SIG-M5 treated with dmso at 0.1 percent for 504 hours (cell line): Measurements from ENCODE around the gene NEUROG3.
"Not testable (repeated sequence)": the region's sequence is repeated elsewhere in the genome, so short reads cannot be mapped to it uniquely, and the experiment has no call there.

Experiments
- DNase-seq: peaks from one replicate; lab custom pipeline; 2025; ENCODE audit not compliant: unreplicated experiment; lab: John Stamatoyannopoulos, UW

The NEUROG3 gene

GRCh38 chr10:69572159-69573055, 815 bp downstream of the NEUROG3 start:
- no peak for DNase-seq

DNA sequence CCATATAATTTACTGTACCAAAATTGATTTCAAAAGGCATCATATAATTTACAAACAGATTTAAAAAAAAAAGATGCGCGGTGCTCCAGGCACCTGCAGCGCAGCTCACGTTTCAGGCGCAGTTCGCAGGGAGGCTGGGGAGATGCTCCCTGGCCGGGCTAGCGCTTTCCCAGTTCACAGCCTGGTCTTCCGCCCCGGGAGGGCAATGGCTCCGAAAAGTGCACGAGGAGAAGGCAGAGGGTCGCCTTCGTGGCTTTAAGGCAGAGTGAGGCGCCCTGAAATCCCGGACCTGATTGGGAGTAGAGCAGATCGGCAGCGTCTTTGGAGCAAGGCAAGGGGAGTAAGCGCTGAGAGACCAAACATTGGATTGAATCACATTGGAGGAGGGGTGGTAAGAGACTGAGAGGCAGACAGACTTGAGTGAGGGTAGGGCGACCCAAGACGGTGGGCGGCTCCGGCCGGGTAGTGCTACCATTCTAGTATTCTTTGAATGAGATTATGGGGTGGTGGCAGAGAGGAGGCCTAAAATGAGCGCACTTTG, 1.5 kb downstream of the NEUROG3 start:
- DNase-seq: no peak

- no peak for DNase-seq
Measured at GRCh38 chr10:69570050-69570816, 3.0 kb downstream of the NEUROG3 start.

DNA sequence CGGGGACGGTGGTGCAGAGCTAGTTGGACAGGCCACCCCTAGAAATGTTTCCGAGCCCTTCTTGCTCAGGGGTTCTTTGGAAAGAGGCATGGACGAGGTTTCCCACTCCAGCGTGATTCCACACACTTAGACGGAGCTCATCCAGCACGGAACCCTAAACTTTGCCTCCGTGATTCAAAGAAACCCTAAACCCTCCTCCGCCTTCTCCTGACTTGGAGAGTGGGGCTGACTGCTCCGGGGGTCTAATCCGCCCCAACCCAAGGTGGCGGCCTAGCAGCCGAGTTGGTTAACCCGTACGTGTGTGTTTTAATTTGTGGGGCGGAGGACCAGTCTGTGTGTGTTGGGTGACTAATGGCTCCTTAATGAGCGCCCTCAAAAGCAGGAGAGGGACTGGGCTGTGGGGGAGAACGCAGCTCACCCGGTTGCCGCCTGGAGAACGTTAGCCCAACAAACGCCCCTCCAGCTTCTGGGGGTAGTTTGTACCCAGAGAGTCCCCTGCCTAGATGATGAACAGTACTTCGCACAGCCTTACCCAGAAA, 3.8 kb downstream of the NEUROG3 start:
- no peak for DNase-seq

DNA sequence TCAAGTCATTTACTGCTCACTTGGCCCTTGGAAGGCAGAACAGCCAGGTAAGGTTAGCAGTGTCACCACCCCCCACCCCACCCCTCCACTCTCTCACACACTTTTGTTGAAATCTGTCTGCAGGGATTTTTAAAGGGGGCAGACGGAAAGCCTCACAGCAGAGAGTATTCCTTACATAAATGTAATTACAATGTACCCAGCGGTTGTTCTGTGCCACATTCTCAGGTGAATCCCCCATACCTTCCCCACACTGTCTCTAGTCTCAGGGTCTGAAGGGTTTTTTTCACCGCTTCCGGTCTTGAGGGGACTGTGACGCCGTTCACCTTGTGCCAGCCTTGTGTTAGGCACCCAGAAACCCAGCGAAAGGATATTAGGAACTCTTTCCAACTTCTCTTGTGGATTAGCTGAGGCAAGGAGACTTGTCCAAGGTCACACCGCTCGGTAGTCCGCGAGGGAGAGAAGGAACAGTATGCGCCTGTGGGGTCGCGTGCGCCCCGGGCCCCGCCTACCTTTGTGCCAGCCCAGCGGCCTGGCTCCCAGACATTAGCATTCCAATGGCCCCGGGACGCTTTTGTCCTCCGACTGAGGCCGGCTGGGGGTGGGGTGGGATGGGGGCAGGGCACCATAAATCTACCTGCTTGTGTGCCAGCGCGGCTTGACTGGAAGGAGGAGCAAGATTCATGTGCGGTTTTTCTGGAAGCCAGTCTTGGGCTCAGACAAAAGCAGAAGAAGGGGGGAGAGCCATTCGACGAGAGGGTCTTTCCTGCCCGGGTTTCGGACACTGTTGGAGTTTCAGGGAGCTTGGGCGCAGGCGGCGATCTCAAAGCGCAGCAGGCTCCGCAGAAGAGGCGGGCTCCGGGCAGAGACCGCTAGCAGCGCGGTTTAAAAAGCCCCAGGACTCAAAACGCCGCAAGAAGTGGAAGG, 4.5 kb downstream of the NEUROG3 start:
- no peak for DNase-seq

GRCh38 chr10:69567920-69568319, 5.3 kb downstream of the NEUROG3 start:
- DNase-seq: no peak

GRCh38 chr10:69562731-69563254, 10.4 kb downstream of the NEUROG3 start:
- DNase-seq: no peak

DNA sequence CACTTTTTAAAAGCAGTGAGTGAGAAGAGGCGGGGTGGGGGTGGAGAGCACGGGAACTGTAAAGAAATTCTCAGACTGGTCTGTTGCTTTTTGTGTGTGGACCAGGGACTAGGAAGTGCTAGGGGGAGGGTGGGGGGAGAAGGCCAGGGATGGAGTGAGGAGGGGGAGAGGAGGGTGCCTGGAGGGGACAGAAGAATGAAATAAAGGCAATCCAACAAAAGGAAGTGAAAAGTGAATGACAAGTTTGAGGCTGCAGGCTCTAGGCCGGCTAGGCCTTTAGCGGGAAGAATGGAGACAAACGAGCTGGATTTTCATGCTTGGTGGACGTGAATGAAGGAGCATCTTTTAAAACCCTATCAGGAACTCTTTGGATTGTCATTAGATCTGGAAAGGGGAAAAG, 13.7 kb downstream of the NEUROG3 start:
- no peak for DNase-seq

GRCh38 chr10:69558559-69558958, 14.7 kb downstream of the NEUROG3 start:
- DNase-seq: no peak

DNA sequence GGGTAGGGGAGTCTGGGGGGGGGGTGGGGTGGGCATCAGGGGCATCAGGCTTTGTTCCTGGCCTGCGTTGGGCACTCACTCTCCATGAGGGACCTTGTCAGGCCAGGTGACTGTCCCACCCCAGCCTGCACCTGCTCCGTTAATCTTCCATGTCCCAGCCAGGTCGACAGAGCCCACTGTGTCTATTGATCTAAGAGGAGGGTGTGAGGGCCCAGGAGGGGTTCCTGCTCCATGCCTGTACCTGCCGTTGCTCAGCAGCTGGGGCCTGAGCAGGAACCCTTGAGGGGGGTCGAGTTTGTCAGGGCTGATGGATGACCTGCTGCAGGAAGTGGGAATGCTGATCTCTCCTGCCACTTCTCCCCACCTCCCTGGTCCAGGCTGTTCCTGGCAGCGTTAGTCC, 18.6 kb downstream of the NEUROG3 start:
- no peak for DNase-seq

- no peak for DNase-seq
Measured at GRCh38 chr10:69553328-69553727, 19.9 kb downstream of the NEUROG3 start.

DNA sequence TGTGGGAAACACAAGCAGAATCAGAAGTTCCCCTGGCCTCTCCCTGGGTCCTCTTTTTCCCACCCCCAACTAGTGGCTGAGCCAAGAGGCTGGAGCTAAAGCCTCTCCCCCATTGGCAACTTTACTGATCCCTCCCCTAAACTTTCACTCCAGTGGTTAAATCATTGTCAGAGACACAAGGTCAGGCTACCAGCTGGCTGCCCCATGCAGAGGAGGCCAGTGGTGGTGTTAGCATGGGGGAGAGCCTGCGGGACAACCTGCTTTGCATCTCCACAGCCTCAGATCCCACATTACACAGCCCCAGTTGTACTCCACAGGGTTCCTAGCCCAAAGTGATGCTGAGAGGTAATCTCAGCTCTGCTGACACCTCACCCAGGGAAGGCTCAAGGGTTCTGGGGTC, 21.0 kb downstream of the NEUROG3 start:
- DNase-seq: no peak

- no peak for DNase-seq
Measured at GRCh38 chr10:69549959-69550358, 23.3 kb downstream of the NEUROG3 start.

GRCh38 chr10:69541463-69541862, 31.8 kb downstream of the NEUROG3 start:
- DNase-seq: no peak

- no peak for DNase-seq
Measured at GRCh38 chr10:69538461-69538860, 34.8 kb downstream of the NEUROG3 start.

DNA sequence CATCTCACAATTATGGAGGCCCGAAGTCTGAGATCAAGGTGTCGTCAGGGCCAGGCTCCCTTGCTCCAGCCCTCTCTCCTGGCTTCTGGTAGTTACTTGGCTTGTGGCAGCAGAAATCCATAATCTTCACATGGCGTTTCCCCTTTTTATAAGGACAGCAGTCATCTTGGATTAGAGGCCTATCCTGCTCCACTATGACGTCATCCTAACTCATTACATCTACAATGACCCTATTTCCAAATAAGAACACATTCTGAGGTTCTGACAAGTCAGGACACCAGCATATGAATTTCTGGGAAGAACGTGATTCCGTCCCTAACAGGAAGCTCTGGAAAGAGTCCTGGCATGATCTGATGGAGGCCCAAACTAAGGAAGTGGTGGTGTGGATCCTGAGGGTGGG, 35.8 kb downstream of the NEUROG3 start:
- DNase-seq: no peak

DNA sequence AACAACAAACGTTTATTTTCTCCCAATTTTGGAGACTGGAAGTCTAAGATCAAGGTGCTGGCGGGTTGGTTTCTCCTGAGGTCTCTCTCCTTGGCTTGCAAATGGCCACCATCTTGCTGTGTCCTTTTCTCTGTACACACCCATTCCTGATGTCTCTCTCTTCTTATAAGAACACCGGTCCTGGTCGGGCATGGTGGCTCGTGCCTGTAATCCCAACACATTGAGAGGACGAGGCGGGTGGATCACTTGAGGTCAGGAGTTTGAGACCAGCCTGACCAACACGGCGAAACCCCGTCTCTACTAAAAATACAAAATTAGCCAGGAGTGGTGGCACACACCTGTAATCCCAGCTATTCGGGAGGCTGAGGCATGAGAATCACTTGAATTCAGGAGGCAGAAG, 36.7 kb downstream of the NEUROG3 start:
- DNase-seq: not testable (repeated sequence)

- no peak for DNase-seq
Measured at GRCh38 chr10:69533658-69534057, 39.6 kb downstream of the NEUROG3 start.

DNA sequence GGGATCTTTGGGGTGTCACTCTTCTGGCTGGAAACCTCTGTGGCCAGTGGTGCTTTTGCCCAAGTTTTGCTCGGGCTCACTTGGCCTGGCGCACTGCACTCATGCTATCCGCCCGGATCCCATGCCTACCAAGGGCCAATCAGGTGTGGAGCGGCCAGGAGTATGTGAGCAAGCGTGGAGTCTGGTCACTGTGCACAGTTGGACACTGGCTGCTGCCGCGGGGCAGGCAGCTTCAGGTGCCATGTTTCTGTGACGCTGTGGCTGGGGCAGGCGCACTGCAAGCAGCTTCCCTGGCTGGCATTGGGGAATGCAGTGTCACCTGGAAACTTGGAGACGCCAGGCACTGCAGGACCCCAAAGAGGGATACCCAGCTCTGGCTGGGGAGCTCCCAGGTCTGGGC, 45.3 kb downstream of the NEUROG3 start:
- no peak for DNase-seq
